ENCODE results near the gene CYBC1. TPM values are rescaled to one million over a fixed set of nuclear protein-coding genes. Genes with fewer than 3 reads are reported as not detected.

Gene CYBC1
- total and polyA plus RNA-seq, 4 donors: 23.2 to 45.6 (median 34.9) TPM

- Histone ChIP-seq H3K27me3 (ENCODE audit: control insufficient read depth in 4 of 4, insufficient read depth in 4 of 4, low read length in 3 of 4) (no peaks in the 10 kb centered on the region), H3K27ac (ENCODE audit: low read depth in 1 of 2, low read length in 2 of 2) (no peak overlapping the region), H3K9me3 (ENCODE audit: control insufficient read depth in 4 of 4, low read length in 3 of 4) (no peaks in the 10 kb centered on the region), H3K9ac (ENCODE audit: low read depth in 1 of 2, low read length in 2 of 2) (no peak overlapping the region), H3K4me3 (ENCODE audit: low read depth in 1 of 3, low read length in 3 of 3) (no peak overlapping the region), H3K36me3 (ENCODE audit: control insufficient read depth in 4 of 4, insufficient read depth in 3 of 4, low read depth in 1 of 4, low read length in 3 of 4) (peaks cover 0 to 16% (median 4%) of the 10 kb centered on the region in 4 donors), H3K4me1 (ENCODE audit: control insufficient read depth in 4 of 4, insufficient read depth in 4 of 4, low read length in 3 of 4) (peaks cover 0 to 4% (median 2%) of the 10 kb centered on the region in 4 donors)
- DNase-seq (ENCODE audit: low spot score): no peak
- 95% methylated on average over 14 of the region's 14 CpGs for WGBS
- no peak for TF ChIP-seq REST (IDR thresholded peaks at IDR 0.05)
- no peak for TF ChIP-seq MAX (IDR thresholded peaks at IDR 0.05)
- TF ChIP-seq RAD21 (IDR thresholded peaks at IDR 0.05): no peak
- no peak for TF ChIP-seq EGR1 (IDR thresholded peaks at IDR 0.05; ENCODE audit: low read depth in 2 of 2)
- no peak for TF ChIP-seq RXRA (IDR thresholded peaks at IDR 0.05)
- TF ChIP-seq YY1 (IDR thresholded peaks at IDR 0.05): no peak
- no peak for TF ChIP-seq FOXA1 (IDR thresholded peaks at IDR 0.05)
- no peak for TF ChIP-seq HNF4G (IDR thresholded peaks at IDR 0.05)
- TF ChIP-seq FOXA2 (IDR thresholded peaks at IDR 0.05): no peak
- TF ChIP-seq SP1 (IDR thresholded peaks at IDR 0.05): no peak
- no peak for TF ChIP-seq ATF3 (IDR thresholded peaks at IDR 0.05)
- no peak for TF ChIP-seq ZBTB33 (IDR thresholded peaks at IDR 0.05)
- no peak for TF ChIP-seq NR2F2 (IDR thresholded peaks at IDR 0.05)
- no peak for TF ChIP-seq GABPA (IDR thresholded peaks at IDR 0.05 in 1 of 2, conservative IDR thresholded peaks at IDR 0.05 in 1 of 2)
- no peak for TF ChIP-seq HNF4A (conservative IDR thresholded peaks at IDR 0.05)
- TF ChIP-seq JUND (IDR thresholded peaks at IDR 0.05): no peak
- no peak for TF ChIP-seq TAF1 (conservative IDR thresholded peaks at IDR 0.05)
- no peak for TF ChIP-seq CTCF (IDR thresholded peaks at IDR 0.05; ENCODE audit: low read depth, low read length, missing input control)
These were observed 45.5 kb downstream of the CYBC1 start for GRCh38 chr17:82405051-82405450.

All from liver (tissue), 9 donors.